Natural killer cell (primary cell): ENCODE results near the gene C10orf71. TPM values are rescaled to one million over a fixed set of nuclear protein-coding genes. Genes with fewer than 3 reads are reported as not detected.
A peak's percentile ranks its signal among the peaks of the same experiment; 100 is the strongest.

Experiments
- ATAC-seq, 3 donors: fragments of 150-1000 bp in 2 of 3; fragments of 200-7000 bp in 1 of 3; cut with Tn5 transposase; 1 replicate in 1 of 3; 2 replicates in 2 of 3; pipeline ENCODE4 v1.10.0; 2021; ENCODE audit warnings: mild to moderate bottlenecking in 2 of 3, moderate library complexity in 2 of 3
- DNase-seq, 2 donors: peaks; one replicate each; pipeline versions ENCODE4 v3.0.0 to v3.0.0-alpha.2; 2013 to 2021; ENCODE audit warnings: mixed read lengths in 1 of 2
- H3K27ac ChIP-seq: one replicate; pipeline ENCODE4 v1.5.1; 2013; ENCODE audit warnings: mild to moderate bottlenecking, low read length
- H3K27me3 ChIP-seq: one replicate; pipeline ENCODE4 v1.6.1; 2013; ENCODE audit warnings: low read length; ENCODE audit not compliant: control insufficient read depth, insufficient read depth
- H3K36me3 ChIP-seq: one replicate; pipeline ENCODE4 v1.6.1; 2013; ENCODE audit warnings: low read length; ENCODE audit not compliant: control insufficient read depth, insufficient read depth
- H3K4me1 ChIP-seq: one replicate; pipeline ENCODE4 v1.6.1; 2013; ENCODE audit warnings: low read length; ENCODE audit not compliant: control insufficient read depth, insufficient read depth
- H3K4me3 ChIP-seq: one replicate; pipeline ENCODE4 v1.5.1; 2013; ENCODE audit warnings: low read length
- H3K9me3 ChIP-seq: one replicate; pipeline ENCODE4 v1.6.1; 2013; ENCODE audit warnings: low read length; ENCODE audit not compliant: control insufficient read depth, insufficient read depth
- H3K27ac Mint-ChIP-seq, 2 donors: one replicate each; pipeline ENCODE4 v1.8.0; 2022; ENCODE audit warnings: mild to moderate bottlenecking in 2 of 2, mixed read lengths in 2 of 2, moderate library complexity in 1 of 2
- H3K27me3 Mint-ChIP-seq, 2 donors: one replicate each; pipeline ENCODE4 v1.8.0; 2022; ENCODE audit warnings: low read depth in 2 of 2, mixed read lengths in 2 of 2
- H3K36me3 Mint-ChIP-seq: one replicate; pipeline ENCODE4 v1.8.0; 2022; ENCODE audit warnings: mixed read lengths
- H3K4me1 Mint-ChIP-seq, 2 donors: one replicate each; pipeline ENCODE4 v1.8.0; 2022; ENCODE audit warnings: mixed read lengths in 2 of 2
- H3K4me3 Mint-ChIP-seq: one replicate; pipeline ENCODE4 v1.8.0; 2022; ENCODE audit warnings: mild to moderate bottlenecking, moderate library complexity, mixed read lengths
- H3K9me3 Mint-ChIP-seq, 2 donors: one replicate each; pipeline ENCODE4 v1.8.0; 2022; ENCODE audit warnings: mixed read lengths in 2 of 2
- CTCF ChIP-seq: fragments of 200-600 bp; IDR thresholded peaks from one replicate; pipeline ENCODE4 v1.8.0; 2022; ENCODE audit warnings: antibody characterized with exemption
- WGBS: methylation state at CpG from one replicate; pipeline ENCODE4 v1.1.7; 2013; ENCODE audit warnings: missing lambda C conversion rate; ENCODE audit not compliant: insufficient coverage; 5-methylcytosine and 5-hydroxymethylcytosine counted together
- intact Hi-C: fragments of 100-400 bp; cut with micrococcal nuclease; formaldehyde crosslinking; loops from one replicate; pipeline ENCODE4 v1.14.2; 2022
- total RNA-seq, 4 donors: library from RNA; stranded (reverse); fragments of 120-200 nt in 1 of 4; gene quantifications; one replicate each; pipeline versions ENCODE4 v1.2.3 to v1.2.4, GENCODE V29; 2013 to 2022

Gene C10orf71
- total RNA-seq, 3 donors from 2014 or later (not counting 1 experiment from before 2014, with no cell fraction given) = not detected

- H3K36me3 Mint-ChIP-seq = no peaks in the 10 kb centered on the region
- TF ChIP-seq CTCF = no peak
- peaks cover 24 to 27% of the 10 kb centered on the region in 2 donors for H3K4me1 Mint-ChIP-seq
- no peak overlapping the region for H3K27ac ChIP-seq
- DNase-seq = peak in 1 of 2 donors; percentile 13
- 85% methylated on average over 13 of the region's 13 CpGs for WGBS
- H3K9me3 ChIP-seq = no peaks in the 10 kb centered on the region
- H3K9me3 Mint-ChIP-seq = no peaks in the 10 kb centered on the region
- H3K27me3 ChIP-seq = no peaks in the 10 kb centered on the region
- ATAC-seq = no peak
- intact Hi-C loops = no loop called here
- no peak overlapping the region for H3K4me3 Mint-ChIP-seq
- peaks cover 13% of the 10 kb centered on the region for H3K4me1 ChIP-seq
- H3K27me3 Mint-ChIP-seq = peaks cover 0 to under 1% of the 10 kb centered on the region in 2 donors
- no peak overlapping the region for H3K4me3 ChIP-seq
- no peaks in the 10 kb centered on the region for H3K36me3 ChIP-seq
- no peak overlapping the region for H3K27ac Mint-ChIP-seq
These were observed 17.5 kb upstream of the C10orf71 start for GRCh38 chr10:49281461-49281860.

- peaks cover 24 to 27% of the 10 kb centered on the region in 2 donors for H3K4me1 Mint-ChIP-seq
- no peaks in the 10 kb centered on the region for H3K36me3 Mint-ChIP-seq
- intact Hi-C loops = no loop called here
- no peak overlapping the region for H3K27ac Mint-ChIP-seq
- Histone ChIP-seq H3K4me3 (no peak overlapping the region), H3K9me3 (no peaks in the 10 kb centered on the region), H3K27me3 (no peaks in the 10 kb centered on the region), H3K4me1 (peaks cover 13% of the 10 kb centered on the region), H3K36me3 (no peaks in the 10 kb centered on the region), H3K27ac (no peak overlapping the region)
- DNase-seq = no peak
- no peak for TF ChIP-seq CTCF
- ATAC-seq = no peak
- H3K27me3 Mint-ChIP-seq = peaks cover 0 to 2% of the 10 kb centered on the region in 2 donors
- 86% methylated on average over 3 of the region's 3 CpGs for WGBS
- H3K9me3 Mint-ChIP-seq = no peaks in the 10 kb centered on the region
- H3K4me3 Mint-ChIP-seq = no peak overlapping the region
These were observed 16.7 kb upstream of the C10orf71 start for GRCh38 chr10:49282306-49282705.

GRCh38 chr10:49282879-49283341 is 16.1 kb upstream of the C10orf71 start:
- 91% methylated on average over 11 of the region's 12 CpGs for WGBS

More at GRCh38 chr10:49282879-49283341, 16.1 kb upstream of the C10orf71 start:
- DNase-seq (peak in 1 of 2 donors; percentile 6), ATAC-seq (no peak)
- Mint-ChIP-seq H3K27ac (no peak overlapping the region), H3K9me3 (no peaks in the 10 kb centered on the region), H3K27me3 (peaks cover 0 to 2% of the 10 kb centered on the region in 2 donors), H3K36me3 (no peaks in the 10 kb centered on the region), H3K4me1 (peaks cover 24 to 27% of the 10 kb centered on the region in 2 donors), H3K4me3 (no peak overlapping the region)
- Histone ChIP-seq H3K4me3 (no peak overlapping the region), H3K36me3 (no peaks in the 10 kb centered on the region), H3K4me1 (peaks cover 12% of the 10 kb centered on the region), H3K9me3 (no peaks in the 10 kb centered on the region), H3K27me3 (no peaks in the 10 kb centered on the region), H3K27ac (no peak overlapping the region)
- no peak for TF ChIP-seq CTCF
- intact Hi-C loops = no loop called here
